Colonic mucosa (tissue), 4 donors: ENCODE results near the gene PKP3. TPM values are rescaled to one million over a fixed set of nuclear protein-coding genes. Genes with fewer than 3 reads are reported as not detected.

Experiments used
- DNase-seq: peaks from one replicate; pipeline ENCODE4 v3.0.0-alpha.2; 2020
- H3K27ac ChIP-seq: fragments of 200-600 bp; one replicate; pipeline ENCODE4 v1.8.0; 2021
- H3K27me3 ChIP-seq: fragments of 200-600 bp; one replicate; pipeline ENCODE4 v1.8.0; 2021
- H3K36me3 ChIP-seq: fragments of 200-600 bp; one replicate; pipeline ENCODE4 v1.8.0; 2021
- H3K4me1 ChIP-seq: fragments of 200-600 bp; one replicate; pipeline ENCODE4 v1.8.0; 2021; ENCODE audit warnings: mild to moderate bottlenecking
- H3K4me3 ChIP-seq: fragments of 200-600 bp; one replicate; pipeline ENCODE4 v1.8.0; 2021
- H3K9ac ChIP-seq, 2 donors: one replicate each; pipeline ENCODE4 v1.7.0; 2013; ENCODE audit warnings: control low read depth in 2 of 2, low read depth in 2 of 2, low read length in 2 of 2
- H3K9me3 ChIP-seq: fragments of 200-600 bp; one replicate; pipeline ENCODE4 v1.8.0; 2021
- CTCF ChIP-seq: fragments of 200-600 bp; IDR thresholded peaks from one replicate; pipeline ENCODE4 v1.8.0; 2022; ENCODE audit warnings: antibody characterized with exemption, mild to moderate bottlenecking
- intact Hi-C: fragments of 100-400 bp; cut with DNase I; formaldehyde crosslinking; loops from one replicate; pipeline ENCODE4 v1.14.1; 2022
- total RNA-seq, 2 donors: library from RNA; stranded (reverse); fragmentation: NEBNext Ultra II Directional in 1 of 2; extraction: Animal tissue kit (Norgen Biotek cat#: 25700) in 1 of 2; gene quantifications; one replicate each; pipeline ENCODE4 v1.2.1, GENCODE V29; 2021
- donor health status: healthy.
- donor health status: DM: no; HTN: no; CAD: no.
- donor health status: DM: no; HTN: no; CAD: no.

Gene PKP3
- total RNA-seq, 2 donors from 2014 or later, result 167 to 247 TPM

- no peaks in the 10 kb centered on the region for H3K4me1 ChIP-seq
- no peak overlapping the region for H3K4me3 ChIP-seq
- no peak overlapping the region for H3K27ac ChIP-seq
- TF ChIP-seq CTCF, result no peak
- DNase-seq, result no peak
- intact Hi-C loops, result no loop called here
- H3K36me3 ChIP-seq, result no peaks in the 10 kb centered on the region
- H3K9ac ChIP-seq, result no peak overlapping the region
- no peaks in the 10 kb centered on the region for H3K9me3 ChIP-seq
- H3K27me3 ChIP-seq, result no peaks in the 10 kb centered on the region
Measured at GRCh38 chr11:376531-377173, 17.4 kb upstream of the PKP3 start.

- Histone ChIP-seq H3K4me3 (no peak overlapping the region), H3K9ac (no peak overlapping the region), H3K4me1 (no peaks in the 10 kb centered on the region), H3K27me3 (no peaks in the 10 kb centered on the region), H3K36me3 (no peaks in the 10 kb centered on the region), H3K9me3 (no peaks in the 10 kb centered on the region), H3K27ac (no peak overlapping the region)
- TF ChIP-seq CTCF, result no peak
- DNase-seq, result no peak
- intact Hi-C loops, result no loop called here
Measured at GRCh38 chr11:377174-377865, 16.7 kb upstream of the PKP3 start.

GRCh38 chr11:377883-378500 lies 16.0 kb upstream of the PKP3 start:
- no peak for TF ChIP-seq CTCF
- intact Hi-C loops, result no loop called here
- Histone ChIP-seq H3K4me1 (no peaks in the 10 kb centered on the region), H3K4me3 (no peak overlapping the region), H3K9me3 (no peaks in the 10 kb centered on the region), H3K36me3 (no peaks in the 10 kb centered on the region), H3K9ac (no peak overlapping the region), H3K27me3 (no peaks in the 10 kb centered on the region), H3K27ac (no peak overlapping the region)
- no peak for DNase-seq

GRCh38 chr11:379205-380094 lies 14.6 kb upstream of the PKP3 start:
- Histone ChIP-seq H3K9me3 (no peaks in the 10 kb centered on the region), H3K4me1 (no peaks in the 10 kb centered on the region), H3K4me3 (no peak overlapping the region), H3K27ac (no peak overlapping the region), H3K36me3 (no peaks in the 10 kb centered on the region), H3K27me3 (no peaks in the 10 kb centered on the region), H3K9ac (no peak overlapping the region)
- intact Hi-C loops, result no loop called here
- no peak for DNase-seq
- no peak for TF ChIP-seq CTCF

- no peak for DNase-seq
- no peaks in the 10 kb centered on the region for H3K9me3 ChIP-seq
- no peaks in the 10 kb centered on the region for H3K4me1 ChIP-seq
- no peak overlapping the region for H3K4me3 ChIP-seq
- intact Hi-C loops, result no loop called here
- H3K36me3 ChIP-seq, result no peaks in the 10 kb centered on the region
- no peaks in the 10 kb centered on the region for H3K27me3 ChIP-seq
- no peak overlapping the region for H3K27ac ChIP-seq
- no peak overlapping the region for H3K9ac ChIP-seq
- no peak for TF ChIP-seq CTCF
Measured at GRCh38 chr11:380095-380480, 13.9 kb upstream of the PKP3 start.
